SJSA1 (cell line): ENCODE data around the gene COX14. TPM values are rescaled to one million over a fixed set of nuclear protein-coding genes. Genes with fewer than 3 reads are reported as not detected.

ENCODE experiments used
- DNase-seq, 2 experiments: peaks; one replicate each; pipeline ENCODE4 v3.0.0-alpha.2; 2015 to 2020; ENCODE audit warnings: low spot score in 2 of 2, low read depth in 1 of 2
- H3K27ac ChIP-seq: fragments of 250-450 bp; sonication (Bioruptor Pico); 2 replicates; pipeline ENCODE4 v1.5.1; 2020; ENCODE audit warnings: mild to moderate bottlenecking, moderate library complexity
- H3K27me3 ChIP-seq: fragments of 250-450 bp; sonication (Bioruptor Pico); replicated peaks from 2 replicates; pipeline ENCODE4 v1.5.1; 2020; ENCODE audit warnings: mild to moderate bottlenecking, moderate library complexity
- H3K36me3 ChIP-seq: fragments of 250-450 bp; sonication (Bioruptor Pico); 2 replicates; pipeline ENCODE4 v1.5.1; 2020; ENCODE audit warnings: mild to moderate bottlenecking
- H3K4me1 ChIP-seq: fragments of 250-450 bp; sonication (Bioruptor Pico); replicated peaks from 2 replicates; pipeline ENCODE4 v1.6.1; 2021; ENCODE audit warnings: mild to moderate bottlenecking
- H3K4me3 ChIP-seq: fragments of 250-450 bp; sonication (Bioruptor Pico); 2 replicates; pipeline ENCODE4 v1.5.1; 2020; ENCODE audit warnings: mild to moderate bottlenecking
- H3K9me3 ChIP-seq: fragments of 250-450 bp; sonication (Bioruptor Pico); replicated peaks from 2 replicates; pipeline ENCODE4 v1.5.1; 2020; ENCODE audit warnings: mild to moderate bottlenecking
- total RNA-seq: library from RNA; depleted of rRNA; stranded (reverse); fragments of >200 nt; shearing (Covaris generic); gene quantifications from 2 replicates; pipeline ENCODE4 v1.2.3, GENCODE V29; 2014; rRNA removed

Gene COX14
- total RNA-seq, 1 experiment from 2014 or later = 49.7 TPM

- peak; percentile 99 for DNase-seq
- H3K9me3 ChIP-seq = peaks cover 9% of the 10 kb centered on the region
- H3K27ac ChIP-seq = peak within 1 kb of the TSS; percentile 77
- peak within 1 kb of the TSS; percentile 80 for H3K4me3 ChIP-seq
- H3K36me3 ChIP-seq = peaks cover 10% of the 10 kb centered on the region
- no peaks in the 10 kb centered on the region for H3K27me3 ChIP-seq
- peaks cover 15% of the 10 kb centered on the region for H3K4me1 ChIP-seq
These were observed 55.2 kb downstream of the COX14 start, which contains the start of gene CERS5 for GRCh38 chr12:50167049-50167828. Gene CERS5, minus strand, starts transcription at chr12:50167369. Its CDS starts 72 bp downstream, at chr12:50167297.

Other genes starting within 250 kb of the COX14 start
- not detected in 2 replicates for gene FAIM2, start 208.3 kb upstream of the COX14 start, total RNA-seq
- not detected in 2 replicates for gene AQP2, start 161.5 kb upstream of the COX14 start, total RNA-seq
- gene AQP5, start 150.4 kb upstream of the COX14 start, total RNA-seq = not detected in 2 replicates
- gene AQP6, start 139.3 kb upstream of the COX14 start, total RNA-seq = not detected in 2 replicates
- gene RACGAP1, start 86.7 kb upstream of the COX14 start, total RNA-seq = 194 and 212 TPM in 2 replicates
- 0.37 and 0.50 TPM in 2 replicates for gene ASIC1, start 54.6 kb upstream of the COX14 start, total RNA-seq
- gene SMARCD1, start 26.9 kb upstream of the COX14 start, total RNA-seq = 55.7 and 61.5 TPM in 2 replicates
- gene GPD1, start 8.2 kb upstream of the COX14 start, total RNA-seq = not detected in 2 replicates
- gene CERS5, start 55.1 kb downstream of the COX14 start, total RNA-seq = 23.1 and 36.3 TPM in 2 replicates
- 156 and 199 TPM in 2 replicates for gene LIMA1, start 171.3 kb downstream of the COX14 start, total RNA-seq